Naive thymus-derived CD8-positive, alpha-beta T cell (primary cell): ENCODE data around the gene CD28. TPM values are rescaled to one million over a fixed set of nuclear protein-coding genes. Genes with fewer than 3 reads are reported as not detected.

Experiments used
- ATAC-seq, 2 donors: fragments of 150-1000 bp; cut with Tn5 transposase in 1 of 2; sonication (Bioruptor Pico), chemical (Tn5 transposase) in 1 of 2; 1 replicate in 1 of 2; 2 replicates in 1 of 2; pipeline ENCODE4 v1.10.0; 2021; ENCODE audit warnings: mild to moderate bottlenecking in 2 of 2, moderate library complexity in 2 of 2
- POLR2A ChIA-PET: fragments of 350-600 bp; sonication (Branson Sonifier 250); formaldehyde crosslinking; loops from one replicate; lab custom pipeline; 2021; ENCODE audit warnings: antibody characterized with exemption; lab: Charles Lee
- DNase-seq, 10 donors: peaks; one replicate each; pipeline versions ENCODE4 v3.0.0 to v3.0.0-alpha.2; 2020 to 2022
- H3K27ac Mint-ChIP-seq, 10 donors: one replicate each; pipeline ENCODE4 v1.8.0; 2020 to 2022; ENCODE audit warnings: mild to moderate bottlenecking in 10 of 10, mixed read lengths in 10 of 10, moderate library complexity in 4 of 10, inconsistent platforms in 1 of 10
- H3K27me3 Mint-ChIP-seq, 5 donors: one replicate each; pipeline ENCODE4 v1.8.0; 2021 to 2022; ENCODE audit warnings: mixed read lengths in 5 of 5
- H3K36me3 Mint-ChIP-seq, 3 donors: one replicate each; pipeline ENCODE4 v1.8.0; 2020 to 2022; ENCODE audit warnings: mixed read lengths in 3 of 3, mild to moderate bottlenecking in 2 of 3, inconsistent platforms in 1 of 3
- H3K4me1 Mint-ChIP-seq, 4 donors: one replicate each; pipeline ENCODE4 v1.8.0; 2021 to 2022; ENCODE audit warnings: mixed read lengths in 4 of 4
- H3K4me3 Mint-ChIP-seq, 10 donors: one replicate each; pipeline ENCODE4 v1.8.0; 2020 to 2022; ENCODE audit warnings: mild to moderate bottlenecking in 10 of 10, mixed read lengths in 10 of 10, moderate library complexity in 6 of 10, inconsistent platforms in 1 of 10
- H3K9me3 Mint-ChIP-seq, 9 donors: one replicate each; pipeline ENCODE4 v1.8.0; 2020 to 2022; ENCODE audit warnings: mixed read lengths in 9 of 9, mild to moderate bottlenecking in 3 of 9, inconsistent platforms in 1 of 9, moderate library complexity in 1 of 9
- polyA plus RNA-seq, 3 donors: library from polyadenylated mRNA; unstranded; fragments of 300-500 nt; fragmentation: Illumina TruSeq; gene quantifications; one replicate each; pipeline ENCODE4 v1.2.3, GENCODE V29; 2021
- total RNA-seq, 8 experiments: library from RNA in 2 of 8; stranded (reverse) in 2 of 8; gene quantifications; one replicate each; pipeline ENCODE4 v1.2.3 and lab custom pipeline; 2021 to 2026

CD28 gene
- total and polyA plus RNA-seq, 5 experiments from 2014 or later: 15.8 to 133 (median 32.0) TPM

DNA sequence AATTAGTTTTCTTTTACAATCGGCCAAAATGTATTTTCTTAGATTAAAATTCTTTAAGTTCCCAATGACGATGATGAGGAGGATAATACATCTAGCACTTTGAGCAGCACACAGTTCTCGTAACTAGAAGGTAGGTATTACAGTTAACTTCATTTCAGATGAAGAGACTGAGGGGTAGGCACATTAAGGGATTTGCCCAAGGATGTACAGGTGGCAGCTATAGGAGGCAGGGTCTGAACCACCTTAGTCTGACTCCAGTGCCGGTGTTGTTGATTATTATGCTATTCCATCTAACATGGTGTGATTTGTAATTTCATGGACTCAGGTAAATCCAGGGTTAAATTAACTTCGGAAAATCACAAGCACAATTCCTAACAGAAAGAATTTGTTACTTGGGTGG is 1.1 kb downstream of the CD28 start:
- ATAC-seq (peak; percentile 16 to 20), DNase-seq (peak in 3 of 10 donors; percentile 8 to 27 (median 10))
- Mint-ChIP-seq H3K4me3 (peak overlapping the region; percentile 82 to 97 (median 92)), H3K4me1 (peaks cover 35 to 64% (median 60%) of the 10 kb centered on the region in 4 donors), H3K27me3 (no peaks in the 10 kb centered on the region), H3K9me3 (peaks cover 0 to 6% (median 0%) of the 10 kb centered on the region in 9 donors), H3K27ac (peak overlapping the region; percentile 93 to 99 (median 96)), H3K36me3 (peaks cover 3 to 28% (median 21%) of the 10 kb centered on the region in 3 donors)
- POLR2A ChIA-PET: interaction anchor here (0.6 to 9.2 kb wide), 7 partner anchors 11 to 1252 kb away, joined by 3 to 133 read pairs (median 7); partner anchors contain the start of gene FAM117B

DNA sequence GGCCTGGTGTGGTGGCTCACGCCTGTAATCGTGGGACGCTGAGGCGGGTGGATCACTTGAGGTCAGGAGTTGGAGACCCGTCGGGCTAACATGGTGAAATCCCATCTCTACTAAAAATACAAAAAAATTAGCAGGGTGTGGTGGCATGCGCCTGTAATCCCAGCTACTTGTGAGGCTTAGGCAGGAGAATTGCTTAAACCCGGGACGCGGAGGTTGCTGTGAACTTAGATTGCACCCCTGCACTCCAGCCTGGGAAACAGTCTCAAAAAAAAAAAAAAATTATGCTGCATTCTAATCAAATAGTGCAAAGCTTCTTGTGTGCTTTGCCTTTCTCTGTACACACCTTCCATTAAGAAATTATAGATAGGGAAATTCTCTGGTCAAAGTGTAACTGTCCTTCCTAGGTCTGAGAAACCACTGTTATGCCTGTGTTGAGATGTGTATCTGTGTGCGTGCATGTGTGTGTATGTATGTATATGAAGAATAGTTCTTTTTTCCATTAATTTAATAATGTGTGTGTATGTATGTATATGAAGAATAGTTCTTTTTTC is 2.5 kb downstream of the CD28 start:
- Mint-ChIP-seq H3K9me3 (no peaks in the 10 kb centered on the region), H3K36me3 (peaks cover 3 to 40% (median 21%) of the 10 kb centered on the region in 3 donors), H3K27ac (peak overlapping the region; percentile 93 to 99 (median 96)), H3K27me3 (no peaks in the 10 kb centered on the region), H3K4me1 (peaks cover 48 to 72% (median 71%) of the 10 kb centered on the region in 4 donors), H3K4me3 (peak overlapping the region; percentile 82 to 97 (median 92))
- no peak for DNase-seq
- no peak for ATAC-seq
- POLR2A ChIA-PET: interaction anchor here (0.7 to 9.2 kb wide), 7 partner anchors 10 to 1074 kb away, joined by 3 to 133 read pairs (median 4); partner anchors contain the start of gene FAM117B

DNA sequence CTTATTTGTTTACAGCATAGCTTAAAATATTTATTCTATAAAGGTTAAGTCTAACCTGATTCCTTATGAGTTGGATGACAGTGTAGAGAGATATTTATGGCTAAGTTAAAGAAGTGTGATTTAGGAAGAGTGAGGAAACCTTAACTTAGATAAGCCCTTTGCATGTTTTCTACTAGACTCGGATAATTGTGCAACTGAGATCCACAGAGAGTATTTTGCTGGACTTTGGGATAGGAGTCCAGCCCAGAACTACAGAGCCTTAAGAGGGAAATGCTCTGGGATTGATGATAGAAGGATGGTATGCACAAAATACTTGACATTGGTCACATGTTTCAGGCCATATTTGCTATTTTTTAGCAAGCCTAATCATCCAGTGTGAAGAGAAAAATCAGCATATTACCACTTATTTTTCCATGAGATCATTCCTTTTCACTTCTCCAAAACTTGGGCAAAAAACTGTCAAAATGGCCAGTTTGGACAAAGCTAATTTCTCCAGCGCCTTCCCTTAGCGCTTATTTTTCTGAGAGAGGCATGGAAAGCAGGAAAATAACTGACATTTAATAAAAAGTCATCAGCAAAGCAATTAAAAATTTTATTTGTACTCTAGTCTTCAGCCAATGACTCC is 3.1 kb downstream of the CD28 start:
- Mint-ChIP-seq H3K9me3 (no peaks in the 10 kb centered on the region), H3K27me3 (no peaks in the 10 kb centered on the region), H3K27ac (peak overlapping the region; percentile 93 to 99 (median 96)), H3K36me3 (peaks cover 3 to 40% (median 23%) of the 10 kb centered on the region in 3 donors), H3K4me3 (peak overlapping the region; percentile 82 to 97 (median 92)), H3K4me1 (peaks cover 44 to 72% (median 71%) of the 10 kb centered on the region in 4 donors)
- DNase-seq (no peak), ATAC-seq (no peak)
- POLR2A ChIA-PET: interaction anchor here (1.3 to 9.2 kb wide), 4 partner anchors 9 to 106 kb away, joined by 3 to 133 read pairs (median 50); no protein-coding TSS in a partner anchor

DNA sequence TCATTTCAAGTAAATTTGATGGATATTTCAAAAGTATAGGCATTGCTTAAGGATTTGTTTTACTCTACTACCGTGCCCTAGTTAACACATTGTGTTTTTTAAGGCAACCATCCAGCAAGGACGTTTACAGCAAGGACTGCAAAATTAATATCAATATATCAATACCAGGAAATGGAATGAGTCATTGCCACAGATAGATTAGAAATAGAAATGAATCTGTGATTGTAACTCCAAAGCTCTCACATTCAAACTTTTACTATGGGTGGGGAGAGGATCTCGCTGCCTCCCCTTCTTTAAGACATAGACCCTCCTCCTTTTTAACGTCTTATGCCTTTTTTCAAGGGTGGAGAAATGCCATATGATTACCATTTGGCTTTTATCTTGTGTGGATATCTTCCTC is 3.8 kb downstream of the CD28 start:
- no peak for DNase-seq
- POLR2A ChIA-PET: interaction anchor here (1.3 to 9.2 kb wide), 4 partner anchors 9 to 105 kb away, joined by 3 to 133 read pairs (median 50); no protein-coding TSS in a partner anchor
- no peak for ATAC-seq
- H3K4me3 Mint-ChIP-seq: peak overlapping the region; percentile 82 to 97 (median 92)
- H3K9me3 Mint-ChIP-seq: no peaks in the 10 kb centered on the region
- peak overlapping the region; percentile 93 to 99 (median 96) for H3K27ac Mint-ChIP-seq
- H3K27me3 Mint-ChIP-seq: no peaks in the 10 kb centered on the region
- peaks cover 44 to 72% (median 70%) of the 10 kb centered on the region in 4 donors for H3K4me1 Mint-ChIP-seq
- H3K36me3 Mint-ChIP-seq: peaks cover 3 to 40% (median 23%) of the 10 kb centered on the region in 3 donors

DNA sequence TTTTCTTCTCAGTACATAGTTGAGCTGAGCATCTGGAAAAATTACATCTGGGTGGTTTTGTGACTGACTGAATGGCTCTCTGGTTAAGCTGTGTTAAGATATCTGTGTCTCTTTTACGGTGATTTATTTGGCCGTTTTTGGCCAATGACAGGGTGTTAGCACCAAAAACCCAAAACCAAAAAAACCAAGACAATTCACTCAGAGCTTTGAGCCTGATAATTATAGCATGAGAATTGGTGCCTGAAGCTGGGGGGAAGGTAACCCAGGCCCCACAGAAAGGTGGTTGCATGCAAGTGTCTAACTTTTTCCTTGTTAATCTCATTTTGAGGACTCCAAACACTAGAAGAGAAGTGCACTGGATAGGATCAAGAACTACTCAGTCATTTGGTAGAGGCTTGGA is 4.5 kb downstream of the CD28 start:
- peaks cover 3 to 45% (median 27%) of the 10 kb centered on the region in 3 donors for H3K36me3 Mint-ChIP-seq

DNA sequence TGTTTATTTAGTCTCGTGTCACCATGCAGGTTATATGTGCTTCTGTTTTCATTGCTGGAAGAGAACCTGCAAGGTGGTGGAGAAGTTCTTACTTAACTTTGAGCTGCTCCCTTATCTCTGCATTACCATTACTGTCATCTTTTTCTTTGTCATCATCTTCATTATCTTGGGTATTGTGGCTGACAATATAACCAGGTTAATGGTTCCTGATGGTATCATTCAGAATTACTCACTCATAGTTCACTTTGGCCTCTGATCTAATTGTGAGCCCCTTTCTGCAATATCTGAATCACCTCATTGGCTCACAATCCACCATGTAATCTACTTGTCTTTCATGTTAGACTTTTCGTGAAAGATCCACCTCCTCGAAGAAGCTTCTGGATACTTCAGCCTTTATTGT is 5.0 kb downstream of the CD28 start:
- Mint-ChIP-seq H3K27ac (peak overlapping the region; percentile 93 to 99 (median 96)), H3K36me3 (peaks cover 3 to 49% (median 31%) of the 10 kb centered on the region in 3 donors), H3K4me1 (peaks cover 47 to 72% (median 70%) of the 10 kb centered on the region in 4 donors), H3K9me3 (no peaks in the 10 kb centered on the region), H3K4me3 (peak overlapping the region; percentile 82 to 97 (median 92)), H3K27me3 (no peaks in the 10 kb centered on the region)
- ATAC-seq: no peak
- POLR2A ChIA-PET: interaction anchor here (4.6 to 9.2 kb wide), 2 partner anchors 7 to 21 kb away, joined by 15 to 133 read pairs; no protein-coding TSS in a partner anchor
- no peak for DNase-seq

More for the DNA sequence above, 4.5 kb downstream of the CD28 start:
- H3K4me3 Mint-ChIP-seq: peak overlapping the region; percentile 82 to 97 (median 92)
- H3K9me3 Mint-ChIP-seq: no peaks in the 10 kb centered on the region
- no peaks in the 10 kb centered on the region for H3K27me3 Mint-ChIP-seq
- DNase-seq (no peak), ATAC-seq (no peak)
- peak overlapping the region; percentile 93 to 99 (median 96) for H3K27ac Mint-ChIP-seq
- POLR2A ChIA-PET: interaction anchor here (4.6 to 9.2 kb wide), 3 partner anchors 8 to 30 kb away, joined by 15 to 133 read pairs (median 85); no protein-coding TSS in a partner anchor
- H3K4me1 Mint-ChIP-seq: peaks cover 45 to 72% (median 70%) of the 10 kb centered on the region in 4 donors

DNA sequence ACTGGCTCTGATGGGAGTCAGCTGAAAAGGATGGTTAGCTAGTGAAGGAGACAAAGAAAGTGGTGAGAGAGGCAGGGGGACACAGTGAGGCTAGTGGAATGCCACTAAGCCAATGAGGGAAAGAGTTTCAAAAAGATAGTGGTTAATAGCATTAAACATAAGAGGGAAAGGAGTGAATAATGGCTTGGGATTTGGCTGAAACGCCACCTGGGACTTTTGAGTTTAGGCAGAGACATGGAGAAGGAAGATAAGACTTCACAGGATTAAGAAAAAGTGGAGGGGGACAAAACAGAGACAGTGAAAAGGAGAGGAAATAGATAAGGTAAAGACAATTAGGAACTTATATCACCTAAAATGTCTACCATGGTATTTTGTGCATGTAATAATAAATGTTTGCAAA is 6.9 kb downstream of the CD28 start:
- ATAC-seq: no peak

DNA sequence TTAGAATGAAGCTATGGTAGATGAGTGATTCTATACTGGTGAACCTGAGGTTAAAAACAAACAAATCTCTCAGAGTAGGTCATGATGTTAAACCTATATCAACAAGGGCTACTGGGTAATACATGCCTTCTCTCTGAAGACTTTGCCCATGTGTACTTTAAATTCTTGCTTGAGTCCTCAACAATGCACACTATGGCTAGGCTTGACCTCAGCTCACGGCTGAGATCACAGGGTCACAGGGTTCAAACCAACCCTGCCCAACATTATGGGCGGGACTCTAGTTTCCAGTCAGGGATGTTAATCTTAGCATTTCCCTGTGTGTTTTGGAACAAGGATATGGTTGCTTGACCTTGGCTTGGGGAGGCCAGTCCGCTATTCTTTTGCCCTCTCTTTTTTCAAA is 7.7 kb downstream of the CD28 start:
- Mint-ChIP-seq H3K9me3 (peaks cover 0 to 4% (median 0%) of the 10 kb centered on the region in 9 donors), H3K27me3 (no peaks in the 10 kb centered on the region), H3K4me1 (peaks cover 57 to 95% (median 92%) of the 10 kb centered on the region in 4 donors), H3K36me3 (peaks cover 5 to 46% (median 29%) of the 10 kb centered on the region in 3 donors), H3K27ac (peak overlapping the region; percentile 79 to 99 (median 94)), H3K4me3 (peak overlapping the region; percentile 34 to 96 (median 66))
- DNase-seq (no peak), ATAC-seq (no peak)
- POLR2A ChIA-PET: interaction anchor here (0.7 to 10.1 kb wide), 3 partner anchors 19 to 102 kb away, joined by 3 to 194 read pairs (median 4); no protein-coding TSS in a partner anchor

More for the DNA sequence above, 6.9 kb downstream of the CD28 start:
- POLR2A ChIA-PET: interaction anchor here (1.1 kb wide), 2 partner anchors 27 to 102 kb away, joined by 3 read pairs; no protein-coding TSS in a partner anchor
- DNase-seq: no peak
- H3K27me3 Mint-ChIP-seq: no peaks in the 10 kb centered on the region
- peaks cover 0 to 4% (median 0%) of the 10 kb centered on the region in 9 donors for H3K9me3 Mint-ChIP-seq
- peaks cover 5 to 49% (median 29%) of the 10 kb centered on the region in 3 donors for H3K36me3 Mint-ChIP-seq
- peaks cover 57 to 87% (median 86%) of the 10 kb centered on the region in 4 donors for H3K4me1 Mint-ChIP-seq
- H3K27ac Mint-ChIP-seq: peak overlapping the region; percentile 79 to 99 (median 94)
- H3K4me3 Mint-ChIP-seq: peak overlapping the region; percentile 32 to 96 (median 66)

DNA sequence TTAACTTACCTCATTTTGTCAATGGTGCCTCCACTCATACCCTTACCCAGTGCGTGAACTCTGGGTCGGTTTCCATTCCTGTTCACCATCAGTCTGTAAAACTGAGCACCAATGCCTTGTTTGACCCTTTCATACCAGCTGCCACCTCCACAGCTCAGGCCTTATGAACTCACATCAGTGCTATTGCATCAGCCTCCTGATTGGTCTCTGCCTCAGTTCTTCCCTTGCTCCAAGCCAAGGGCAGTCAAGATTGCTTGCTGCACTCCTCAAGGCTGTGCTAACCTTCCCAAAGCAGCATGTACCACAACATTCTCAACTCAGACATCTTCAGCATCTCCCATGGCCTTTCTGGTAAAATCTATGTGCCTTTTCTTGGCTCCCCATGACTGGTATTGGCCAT is 9.3 kb downstream of the CD28 start:
- no peak for ATAC-seq
- POLR2A ChIA-PET: interaction anchor here (7.4 to 10.1 kb wide), 2 partner anchors 8 to 25 kb away, joined by 133 to 194 read pairs; partner anchors contain the start of gene CD28
- H3K27ac Mint-ChIP-seq: peak overlapping the region; percentile 64 to 99 (median 94)
- H3K27me3 Mint-ChIP-seq: no peaks in the 10 kb centered on the region
- DNase-seq: no peak
- H3K4me1 Mint-ChIP-seq: peaks cover 60 to 97% (median 95%) of the 10 kb centered on the region in 4 donors
- peaks cover 5 to 41% (median 26%) of the 10 kb centered on the region in 3 donors for H3K36me3 Mint-ChIP-seq
- H3K9me3 Mint-ChIP-seq: peaks cover 0 to 9% (median 0%) of the 10 kb centered on the region in 9 donors
- peak overlapping the region in 9 of 10 donors; percentile 4 to 84 (median 48) for H3K4me3 Mint-ChIP-seq

DNA sequence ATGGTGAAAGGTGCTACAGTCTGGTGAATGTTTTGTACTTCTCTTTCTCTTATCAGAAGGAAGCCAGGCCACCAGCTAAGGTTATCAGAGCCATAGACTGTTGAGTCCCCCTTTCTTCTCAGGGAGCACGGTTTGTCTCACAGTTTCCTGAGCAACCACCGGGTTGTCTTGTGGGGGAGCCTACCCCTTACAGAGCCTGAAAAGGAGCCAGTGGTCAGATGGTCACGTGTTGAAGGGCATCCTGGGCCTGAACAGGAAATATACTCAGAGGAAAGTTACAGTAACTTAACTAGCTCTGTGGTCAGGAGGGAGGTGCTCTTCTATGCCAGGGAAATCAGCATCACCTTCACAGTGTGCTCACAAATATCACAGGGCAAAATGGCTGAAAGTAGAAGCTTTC is 11.6 kb downstream of the CD28 start:
- Mint-ChIP-seq H3K27me3 (no peaks in the 10 kb centered on the region), H3K27ac (peak overlapping the region; percentile 89 to 99 (median 97)), H3K4me1 (peaks cover 65 to 97% (median 96%) of the 10 kb centered on the region in 4 donors), H3K36me3 (peaks cover 5 to 23% (median 17%) of the 10 kb centered on the region in 3 donors), H3K9me3 (peaks cover 0 to 9% (median 0%) of the 10 kb centered on the region in 9 donors), H3K4me3 (peak overlapping the region; percentile 45 to 83 (median 72))
- ATAC-seq (peak; percentile 61 to 63), DNase-seq (peak in 9 of 10 donors; percentile 23 to 80 (median 59))
- POLR2A ChIA-PET: interaction anchor here (0.6 to 10.1 kb wide), 7 partner anchors 10 to 72 kb away, joined by 3 to 194 read pairs (median 4); partner anchors contain the start of gene CD28

DNA sequence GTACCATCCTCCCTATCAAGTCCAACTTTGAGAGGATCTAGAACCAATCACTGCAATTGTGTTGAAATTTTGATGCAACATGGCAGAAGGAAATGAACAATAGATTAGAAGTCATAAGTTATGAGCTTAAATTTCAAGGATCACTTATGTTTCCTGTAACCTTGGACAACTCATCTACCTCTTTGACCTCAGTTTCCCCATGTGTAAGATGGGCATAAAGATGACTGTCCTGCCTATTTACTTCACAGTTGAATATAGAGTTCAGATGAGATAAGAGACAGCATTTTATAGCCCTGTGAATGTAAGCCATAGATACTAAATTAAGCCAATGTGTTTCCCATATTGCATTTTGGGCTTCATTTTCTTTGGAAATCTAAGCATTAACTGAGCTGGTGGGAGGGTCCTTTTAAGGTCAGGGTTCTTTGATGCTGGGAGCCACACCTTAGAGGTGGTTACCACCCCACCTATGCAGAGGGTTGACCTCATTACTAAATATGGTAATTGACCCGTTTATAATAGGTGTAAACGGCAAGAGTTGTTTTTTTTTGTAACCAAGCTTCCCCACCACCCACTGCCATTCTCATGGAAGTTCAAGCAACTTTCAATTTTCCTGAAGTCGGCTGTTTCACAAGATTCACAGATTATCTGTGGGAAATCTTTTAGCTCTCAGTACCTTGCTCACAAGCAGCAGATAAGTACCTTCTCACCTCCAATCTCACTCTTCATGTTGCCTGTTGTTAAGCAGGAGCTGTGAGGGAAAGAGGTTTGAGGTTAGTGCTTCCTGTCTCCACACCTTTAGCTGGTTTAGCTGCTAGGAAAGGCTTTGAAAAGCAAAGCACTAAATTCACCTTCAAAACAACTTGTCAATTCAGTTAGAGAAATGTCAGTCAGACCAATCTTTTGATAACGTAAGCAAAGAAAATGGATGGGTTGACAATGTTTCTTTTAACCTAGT is 13.3 kb downstream of the CD28 start:
- ATAC-seq: peak; percentile 80 to 83
- peak overlapping the region; percentile 47 to 83 (median 72) for H3K4me3 Mint-ChIP-seq
- H3K27me3 Mint-ChIP-seq: no peaks in the 10 kb centered on the region
- peaks cover 58 to 92% (median 89%) of the 10 kb centered on the region in 4 donors for H3K4me1 Mint-ChIP-seq
- H3K27ac Mint-ChIP-seq: peak overlapping the region; percentile 94 to 99 (median 98)
- DNase-seq: peak in 8 of 10 donors; percentile 46 to 89 (median 70)
- POLR2A ChIA-PET: interaction anchor here (0.7 to 10.1 kb wide), 14 partner anchors 12 to 235 kb away, joined by 3 to 194 read pairs (median 4); partner anchors contain the start of genes CD28 and RAPH1
- peaks cover 0 to 9% (median 0%) of the 10 kb centered on the region in 9 donors for H3K9me3 Mint-ChIP-seq
- peaks cover 10 to 21% (median 20%) of the 10 kb centered on the region in 3 donors for H3K36me3 Mint-ChIP-seq
